Smooth muscle cell (in vitro differentiated cells): ENCODE measurements around the gene GALNT18. TPM values are rescaled to one million over a fixed set of nuclear protein-coding genes. Genes with fewer than 3 reads are reported as not detected.

Experiments used
- DNase-seq: peaks from one replicate; lab custom pipeline; 2025; ENCODE audit not compliant: unreplicated experiment; lab: John Stamatoyannopoulos, UW
- H2AFZ ChIP-seq: fragments of 200-600 bp; sonication (generic); 2 replicates; pipeline ENCODE4 v1.6.0; 2016; ENCODE audit warnings: antibody characterized with exemption, low read depth, mild to moderate bottlenecking
- H3F3A ChIP-seq: fragments of 200-600 bp; sonication (generic); 2 replicates; pipeline ENCODE4 v1.6.0; 2017; ENCODE audit warnings: antibody characterized with exemption, low read depth
- H3K27ac ChIP-seq: fragments of 200-600 bp; sonication (generic); 2 replicates; pipeline ENCODE4 v1.5.1; 2016; ENCODE audit warnings: low read depth, mild to moderate bottlenecking
- H3K27me3 ChIP-seq: fragments of 200-600 bp; sonication (generic); 2 replicates; pipeline ENCODE4 v1.6.1; 2016; ENCODE audit warnings: low read depth, mild to moderate bottlenecking
- H3K36me3 ChIP-seq: fragments of 200-600 bp; sonication (generic); 2 replicates; pipeline ENCODE4 v1.5.1; 2016; ENCODE audit warnings: low read depth
- H3K4me1 ChIP-seq: fragments of 200-600 bp; sonication (generic); 2 replicates; pipeline ENCODE4 v1.5.1; 2016; ENCODE audit warnings: low read depth
- H3K4me2 ChIP-seq: fragments of 200-600 bp; sonication (generic); 2 replicates; pipeline ENCODE4 v1.6.0; 2016; ENCODE audit warnings: mild to moderate bottlenecking
- H3K4me3 ChIP-seq: fragments of 200-600 bp; sonication (generic); 2 replicates; pipeline ENCODE4 v1.5.1; 2016; ENCODE audit warnings: mild to moderate bottlenecking
- H3K79me2 ChIP-seq: fragments of 200-600 bp; sonication (generic); 2 replicates; pipeline ENCODE4 v1.6.0; 2016; ENCODE audit warnings: low read depth, mild to moderate bottlenecking
- H3K9ac ChIP-seq: fragments of 200-600 bp; sonication (generic); 2 replicates; pipeline ENCODE4 v1.6.0; 2016; ENCODE audit warnings: low read depth
- H3K9me3 ChIP-seq: fragments of 200-600 bp; sonication (generic); replicated peaks from 2 replicates; pipeline ENCODE4 v1.5.1; 2016; ENCODE audit warnings: low read depth
- H4K20me1 ChIP-seq: fragments of 200-600 bp; sonication (generic); 2 replicates; pipeline ENCODE4 v1.6.0; 2016; ENCODE audit warnings: low read depth
- CTCF ChIP-seq: fragments of 200-600 bp; sonication (generic); IDR thresholded peaks from 2 replicates; pipeline ENCODE4 v1.5.1; 2017; ENCODE audit warnings: borderline replicate concordance, mild to moderate bottlenecking, antibody characterized with exemption; ENCODE audit not compliant: insufficient read depth, poor library complexity, severe bottlenecking
- WGBS: methylation state at CpG from one replicate; pipeline ENCODE4 v1.1.7; 2016; ENCODE audit warnings: low lambda C conversion rate; 5-methylcytosine and 5-hydroxymethylcytosine counted together
- polyA plus RNA-seq: library from polyadenylated mRNA; unstranded; fragments of >200 nt; fragmentation: Nextera tagmentation; extraction: Ambion mirVana; gene quantifications from 2 replicates; pipeline ENCODE4 v1.2.1, GENCODE V29; 2016
- total RNA-seq: library from RNA; depleted of rRNA; stranded (reverse); fragments of >200 nt; gene quantifications from 2 replicates; pipeline ENCODE4 v1.2.3, GENCODE V29; 2014

The GALNT18 gene
- total and polyA plus RNA-seq, 2 experiments from 2014 or later: 11.5 to 16.3 TPM

GRCh38 chr11:11478687-11479086 lies 143.1 kb downstream of the GALNT18 start:
- Histone ChIP-seq H3K27me3 (no peaks in the 10 kb centered on the region), H3K79me2 (no peaks in the 10 kb centered on the region), H3K27ac (no peak overlapping the region), H3F3A (no peaks in the 10 kb centered on the region), H2AFZ (no peak overlapping the region), H3K9me3 (no peaks in the 10 kb centered on the region), H3K4me3 (no peak overlapping the region), H3K4me1 (no peaks in the 10 kb centered on the region), H3K9ac (no peak overlapping the region), H3K36me3 (no peaks in the 10 kb centered on the region), H3K4me2 (no peak overlapping the region), H4K20me1 (peaks cover 10% of the 10 kb centered on the region)
- TF ChIP-seq CTCF: no peak
- DNase-seq: no peak
- 51% methylated on average over 12 of the region's 12 CpGs for WGBS

- Histone ChIP-seq H3K9me3 (no peaks in the 10 kb centered on the region), H3K9ac (no peak overlapping the region), H3K27ac (no peak overlapping the region), H3K4me1 (no peaks in the 10 kb centered on the region), H3F3A (no peaks in the 10 kb centered on the region), H2AFZ (no peak overlapping the region), H3K36me3 (no peaks in the 10 kb centered on the region), H3K4me2 (no peak overlapping the region), H4K20me1 (peaks cover 10% of the 10 kb centered on the region), H3K79me2 (no peaks in the 10 kb centered on the region), H3K27me3 (no peaks in the 10 kb centered on the region), H3K4me3 (no peak overlapping the region)
- TF ChIP-seq CTCF: no peak
- DNase-seq: no peak
- 41% methylated on average over 2 of the region's 2 CpGs for WGBS
These were observed 143.9 kb downstream of the GALNT18 start for GRCh38 chr11:11477695-11478420.

GRCh38 chr11:11476971-11477645 lies 144.7 kb downstream of the GALNT18 start:
- 71% methylated on average over 4 of the region's 4 CpGs for WGBS
- H3K4me1 ChIP-seq: no peaks in the 10 kb centered on the region
- no peaks in the 10 kb centered on the region for H3K9me3 ChIP-seq
- no peaks in the 10 kb centered on the region for H3F3A ChIP-seq
- H3K27ac ChIP-seq: no peak overlapping the region
- no peak overlapping the region for H3K9ac ChIP-seq
- H3K27me3 ChIP-seq: no peaks in the 10 kb centered on the region
- H3K36me3 ChIP-seq: no peaks in the 10 kb centered on the region
- H2AFZ ChIP-seq: no peak overlapping the region
- no peak overlapping the region for H3K4me2 ChIP-seq
- H3K4me3 ChIP-seq: no peak overlapping the region
- no peak for DNase-seq
- TF ChIP-seq CTCF: no peak
- no peaks in the 10 kb centered on the region for H3K79me2 ChIP-seq
- peaks cover 10% of the 10 kb centered on the region for H4K20me1 ChIP-seq
